Hematopoietic multipotent progenitor cell treated with erythropoietin and hydrocortisone succinate and interleukin-3 and kit ligand, for 6 days (in vitro differentiated cells): ENCODE results near the gene ZNF273.
"Not testable (repeated sequence)": the region's sequence is repeated elsewhere in the genome, so short reads cannot be mapped to it uniquely, and the experiment has no call there.

Source experiments
- DNase-seq: peaks from one replicate; pipeline ENCODE4 v3.0.0-alpha.2; 2015

ZNF273 gene

GRCh38 chr7:64877714-64878610 lies 25.1 kb upstream of the ZNF273 start:
- no peak for DNase-seq

DNA sequence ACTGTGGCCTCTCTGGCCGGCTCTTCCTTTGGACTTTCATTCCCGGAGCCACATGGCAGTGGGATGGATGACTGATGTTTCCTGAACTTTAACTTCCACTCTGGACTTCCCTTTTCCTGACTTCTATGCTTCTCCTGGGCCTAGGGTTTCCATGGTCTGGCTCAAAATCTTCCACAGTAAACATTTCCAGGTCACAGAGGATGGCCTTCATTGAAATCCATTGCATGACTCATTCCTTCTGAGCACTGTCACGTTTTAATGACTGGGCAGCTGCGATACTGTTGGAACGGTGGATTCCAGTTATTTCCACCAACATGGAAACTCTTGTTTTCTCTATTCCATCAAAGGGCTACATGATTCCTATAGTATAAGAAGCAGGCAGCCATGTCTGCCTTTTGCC lies 24.4 kb upstream of the ZNF273 start:
- no peak for DNase-seq

DNA sequence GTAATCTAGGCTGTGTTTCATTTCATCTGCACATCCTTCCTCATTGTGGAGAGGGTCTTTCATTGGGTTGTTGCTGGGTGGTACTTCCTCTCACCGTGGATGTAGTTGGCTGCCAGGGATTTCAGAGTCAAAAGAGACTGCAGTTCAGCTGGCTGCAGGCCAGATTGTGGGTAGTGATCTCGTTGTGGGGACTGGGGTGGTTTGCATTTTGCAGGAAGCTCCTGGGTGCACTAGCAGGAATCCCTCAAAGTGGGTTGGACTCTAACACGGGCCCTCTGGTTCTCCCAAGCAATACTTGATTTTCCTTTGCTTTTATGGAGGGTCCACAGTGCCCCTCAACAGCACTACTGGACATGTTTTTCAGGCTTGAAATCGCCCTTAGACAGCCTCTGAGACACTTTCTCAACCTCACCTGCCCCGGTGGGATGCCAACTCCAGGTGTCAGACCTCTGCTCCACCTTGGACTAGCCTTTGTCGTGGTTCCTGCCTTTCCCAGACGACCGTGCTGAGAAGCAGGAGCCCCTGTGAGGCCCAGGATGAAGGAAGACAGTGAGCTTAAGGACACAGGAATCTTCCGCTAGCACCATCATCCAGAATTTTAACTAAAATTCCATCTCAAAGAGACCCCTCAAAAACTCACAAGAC lies 23.9 kb upstream of the ZNF273 start:
- DNase-seq = peak; percentile 9

DNA sequence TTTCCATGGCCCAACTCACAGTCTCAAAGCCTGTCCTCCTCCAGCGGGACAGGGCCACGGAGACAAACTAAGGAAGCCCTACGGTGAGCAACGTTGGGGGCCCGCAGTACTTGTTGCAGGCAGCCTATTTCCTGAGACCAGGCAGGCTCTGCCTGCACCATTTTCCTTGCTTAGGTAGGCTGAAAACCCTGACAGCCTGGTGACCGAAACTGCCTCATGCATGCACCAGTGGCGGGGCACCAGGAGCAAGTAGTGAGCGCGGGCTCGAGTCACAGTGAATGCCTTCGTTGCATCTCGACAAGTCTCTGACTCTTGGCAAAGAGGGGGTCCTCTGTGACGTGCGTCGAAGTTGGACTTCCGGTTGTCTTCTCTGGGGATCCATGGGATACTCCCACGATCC lies 23.3 kb upstream of the ZNF273 start:
- DNase-seq = no peak

DNA sequence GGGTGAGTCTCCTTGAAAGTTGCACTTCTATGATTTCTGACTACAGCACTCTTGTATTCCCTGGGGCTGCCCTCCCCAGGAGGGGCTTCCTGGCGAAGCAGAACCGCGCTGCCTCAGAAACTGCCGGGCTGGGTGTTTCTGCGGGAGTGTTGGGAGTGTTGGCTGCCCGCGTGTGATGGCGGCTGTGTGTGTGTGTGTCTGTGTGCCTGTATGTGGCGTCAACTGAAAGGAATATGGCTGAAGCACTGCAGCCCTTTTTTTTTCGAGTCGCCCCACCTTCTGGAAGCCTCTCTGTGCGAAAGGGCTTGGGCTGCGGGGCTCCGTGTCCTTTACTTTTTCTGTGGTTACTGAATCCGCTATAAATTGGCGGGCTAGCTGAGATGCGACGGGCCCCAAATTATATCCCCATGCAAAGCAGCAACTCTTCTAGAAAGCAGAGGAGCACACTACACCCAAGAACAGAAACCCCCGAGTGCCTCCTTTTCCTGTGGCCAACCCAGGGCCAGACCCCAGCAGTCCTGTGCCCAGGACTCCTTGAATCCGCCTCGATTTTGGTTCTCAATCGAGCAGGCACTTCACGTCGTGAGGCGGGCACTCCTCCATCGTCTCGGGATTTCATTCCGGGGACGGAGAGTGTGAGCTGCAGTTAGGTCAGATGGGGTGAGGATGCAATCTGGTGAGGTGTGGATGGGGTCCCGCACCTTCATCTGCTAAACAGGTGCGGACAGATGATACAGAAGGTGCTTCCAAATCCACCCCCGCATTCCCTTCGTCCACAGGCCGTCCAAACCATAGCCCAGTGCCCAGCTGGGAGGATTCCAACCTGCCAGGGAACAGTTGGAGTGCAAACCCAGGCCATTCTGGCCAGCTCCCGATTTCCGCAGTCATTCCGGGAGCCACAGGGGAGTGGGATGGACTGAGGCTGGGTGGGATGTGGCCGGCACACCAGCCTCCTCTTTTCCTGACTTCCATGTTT lies 22.5 kb upstream of the ZNF273 start:
- DNase-seq = no peak

DNA sequence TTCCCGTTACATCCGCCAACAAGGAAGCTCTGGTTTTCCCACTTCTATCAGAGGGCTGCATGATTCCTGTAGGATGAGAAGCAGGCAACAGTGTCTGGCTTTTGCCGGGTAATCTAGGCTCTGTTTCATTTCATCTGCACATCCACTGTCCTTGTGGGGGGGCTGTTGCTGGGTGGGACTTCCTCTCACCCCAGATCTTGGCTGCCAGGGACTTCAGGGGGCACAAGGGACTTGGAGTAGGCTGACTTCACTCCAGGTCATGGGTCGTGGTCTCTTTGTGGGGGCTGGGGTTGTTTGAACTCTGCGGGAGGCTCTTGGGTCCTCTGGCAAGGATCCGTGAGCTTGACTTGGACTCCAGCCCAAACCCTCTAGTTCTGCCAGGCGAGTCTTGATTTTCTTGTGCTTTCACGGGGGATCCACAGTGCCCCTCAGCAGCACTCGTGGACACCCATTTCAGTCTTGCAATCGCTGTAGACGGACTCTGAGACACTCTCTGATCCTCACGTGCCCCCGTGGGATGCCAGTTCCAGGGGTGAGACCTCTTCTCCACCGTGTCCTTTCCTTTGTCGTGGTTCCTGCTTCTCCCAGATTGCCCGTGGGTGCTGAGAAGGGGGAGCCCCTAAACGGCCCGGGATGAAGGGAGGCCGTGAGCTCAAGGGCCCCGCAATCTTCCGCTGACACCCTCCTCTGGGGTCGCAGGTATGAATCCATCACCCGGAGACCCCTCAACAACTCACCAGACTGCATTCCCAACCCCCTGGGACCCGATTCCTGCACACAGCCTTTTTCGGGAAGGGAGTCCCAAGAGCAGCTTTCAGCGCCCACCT lies 21.4 kb upstream of the ZNF273 start:
- no peak for DNase-seq

GRCh38 chr7:64882341-64883112 lies 20.5 kb upstream of the ZNF273 start:
- DNase-seq = peak; percentile 52

- DNase-seq = no peak
Measured at GRCh38 chr7:64883113-64883905, 19.8 kb upstream of the ZNF273 start.

GRCh38 chr7:64884085-64884912 lies 18.8 kb upstream of the ZNF273 start:
- DNase-seq = no peak

GRCh38 chr7:64884913-64885370 lies 18.1 kb upstream of the ZNF273 start:
- DNase-seq = no peak

GRCh38 chr7:64885520-64886240 lies 17.4 kb upstream of the ZNF273 start:
- DNase-seq = no peak

DNA sequence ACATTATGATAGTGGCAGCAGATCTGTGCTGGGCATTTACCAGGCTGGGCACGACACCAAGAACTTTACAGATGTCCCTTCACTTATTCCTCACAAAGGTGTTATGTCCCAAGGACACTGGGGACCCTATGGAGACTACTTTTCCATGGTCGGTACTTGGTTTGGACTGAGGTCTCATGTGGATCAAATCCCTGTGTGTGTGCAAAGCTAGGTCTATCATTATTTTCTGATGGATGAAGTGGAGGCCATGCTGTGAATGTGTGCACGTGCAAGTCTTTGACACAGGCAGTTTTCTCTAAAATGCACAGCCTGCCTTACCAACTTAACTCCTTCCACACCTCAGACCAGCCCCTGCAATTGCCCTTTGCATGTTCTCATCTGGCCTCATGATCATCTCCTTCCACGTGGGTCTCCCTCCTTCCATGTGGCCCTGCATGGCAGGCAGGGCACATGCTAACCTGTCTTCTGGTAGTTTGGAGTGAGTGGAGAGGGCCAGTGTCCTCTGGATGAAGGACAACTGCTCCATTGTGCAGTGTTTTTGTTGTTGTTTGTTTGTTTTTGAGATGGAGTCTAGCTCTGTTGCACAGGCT lies 16.0 kb upstream of the ZNF273 start:
- DNase-seq = no peak

- DNase-seq = peak; percentile 84
Measured at GRCh38 chr7:64887756-64888508, 15.1 kb upstream of the ZNF273 start.

GRCh38 chr7:64888561-64888900 lies 14.5 kb upstream of the ZNF273 start:
- no peak for DNase-seq

DNA sequence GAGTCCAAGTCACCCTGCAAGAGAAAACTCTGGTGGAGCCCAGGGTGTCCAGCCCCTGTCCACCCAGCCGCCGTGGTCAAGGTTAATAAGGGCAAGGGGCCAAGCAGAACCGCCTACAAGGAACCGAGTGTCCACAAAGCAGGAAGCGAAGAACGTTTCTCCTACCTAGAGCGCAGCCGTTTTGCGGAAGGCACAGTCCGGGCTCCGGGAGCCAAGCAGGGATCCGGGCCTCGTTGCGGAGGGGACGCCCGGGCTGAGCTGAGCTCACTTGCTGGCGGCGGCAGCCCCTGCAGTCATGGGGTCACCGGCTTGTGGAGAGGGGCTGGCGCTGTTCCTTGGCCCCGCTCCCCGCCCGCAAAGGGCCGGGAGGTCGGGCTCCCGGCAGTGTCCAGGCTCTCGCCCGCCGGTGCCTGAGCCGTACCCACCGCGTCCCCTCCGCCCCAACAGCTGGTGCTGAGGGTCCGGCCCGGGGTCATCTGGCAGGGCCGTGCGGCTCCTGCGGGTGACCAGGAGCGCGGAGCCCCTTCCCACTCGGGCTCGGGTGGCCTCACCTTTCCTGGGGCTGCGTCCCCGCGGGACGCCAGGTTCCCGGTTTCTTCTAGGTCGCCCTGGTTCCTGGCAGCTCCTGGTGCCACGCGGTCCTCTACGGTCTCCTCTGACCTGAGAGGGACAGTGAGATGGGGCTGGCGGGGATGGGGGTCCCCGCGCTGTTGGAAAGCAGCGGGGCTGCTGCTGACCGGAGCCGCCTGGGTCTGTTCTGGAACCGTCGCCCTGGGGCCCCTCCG lies 14.0 kb upstream of the ZNF273 start:
- peak; percentile 64 for DNase-seq

DNA sequence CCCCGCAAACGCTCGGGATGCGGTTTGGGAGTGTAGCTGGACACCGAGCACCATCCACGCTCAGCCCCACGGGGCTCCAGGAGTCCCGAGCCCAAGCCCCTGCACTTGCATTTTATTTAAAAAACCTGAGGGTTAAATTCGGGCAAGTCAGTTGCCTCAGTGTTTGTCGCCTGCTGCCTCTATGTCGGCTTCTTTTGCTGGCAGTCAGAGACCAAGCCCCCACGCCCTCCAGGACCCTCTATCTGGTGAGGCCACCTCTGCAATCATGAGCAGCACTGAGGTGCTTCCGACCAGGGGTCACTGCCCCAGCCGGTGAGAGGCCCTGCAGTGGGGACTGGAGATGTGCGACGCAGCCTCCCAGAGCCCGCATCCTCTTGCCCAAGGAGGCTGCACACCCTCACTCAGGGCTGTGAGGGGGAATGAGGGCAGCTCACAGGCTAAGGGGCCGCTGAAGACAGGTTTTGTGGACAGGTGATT lies 13.3 kb upstream of the ZNF273 start:
- no peak for DNase-seq

DNA sequence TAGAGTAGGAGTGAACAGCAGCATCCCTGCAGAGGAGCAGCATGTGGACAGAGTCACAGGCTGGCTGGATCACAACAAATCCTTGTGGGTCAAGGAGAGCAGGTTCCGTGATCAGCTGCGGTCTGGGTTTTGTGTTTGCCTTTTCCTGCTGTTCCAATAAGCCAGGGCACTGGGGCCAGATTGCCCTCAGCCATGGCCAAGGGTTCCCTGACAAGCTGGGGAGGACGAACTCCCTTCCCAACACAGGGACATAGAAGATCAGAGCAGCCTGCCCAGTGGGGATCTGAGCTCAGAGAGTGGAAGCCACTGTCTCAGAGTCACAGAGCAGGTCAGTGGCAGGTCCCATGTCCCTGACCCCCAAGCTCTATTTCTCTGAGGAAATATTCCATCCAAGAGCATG lies 12.8 kb upstream of the ZNF273 start:
- not testable (repeated sequence) for DNase-seq
